MM.1S (cell line): ENCODE measurements around the gene MAPKAPK3.

Source experiments
- CTCF ChIP-seq: fragments of 300-600 bp; sonication (generic); IDR thresholded peaks from 2 replicates; pipeline ENCODE4 v1.5.1; 2016; ENCODE audit warnings: antibody characterized with exemption, low read length, mixed read lengths
- EZH2phosphoT487 ChIP-seq: fragments of 300-600 bp; sonication (generic); IDR thresholded peaks from 2 replicates; pipeline ENCODE4 v1.6.1; 2018; ENCODE audit warnings: antibody characterized with exemption, low read length

- TF ChIP-seq CTCF (no peak), EZH2phosphoT487 (no peak)
Observed at GRCh38 chr3:50592568-50592967, 24.4 kb upstream of the MAPKAPK3 start.
